ENCODE results near the gene PCDHGA4. TPM values are rescaled to one million over a fixed set of nuclear protein-coding genes. Genes with fewer than 3 reads are reported as not detected.
"Not testable (repeated sequence)": the region's sequence is repeated elsewhere in the genome, so short reads cannot be mapped to it uniquely, and the experiment has no call there.

PCDHGA4 gene
- total RNA-seq, 2 donors from 2014 or later = 4.7 to 5.5 TPM

DNA sequence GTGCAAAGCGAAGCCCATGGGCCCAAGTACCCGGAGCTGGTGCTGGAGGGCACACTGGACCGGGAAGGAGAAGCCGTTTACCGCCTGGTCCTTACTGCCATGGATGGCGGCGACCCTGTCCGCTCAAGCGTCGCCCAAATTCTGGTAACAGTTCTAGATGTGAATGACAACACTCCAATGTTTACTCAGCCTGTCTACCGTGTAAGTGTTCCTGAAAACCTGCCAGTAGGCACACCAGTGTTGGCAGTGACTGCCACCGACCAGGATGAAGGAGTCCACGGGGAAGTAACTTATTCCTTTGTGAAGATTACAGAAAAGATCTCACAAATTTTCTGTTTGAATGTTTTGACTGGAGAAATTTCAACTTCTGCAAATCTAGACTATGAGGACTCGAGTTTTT lies 19.8 kb downstream of the PCDHGA4 start:
- intact Hi-C loops (cut with DNase I) = no loop called here
- no peak for DNase-seq (ENCODE audit: low spot score)

DNA sequence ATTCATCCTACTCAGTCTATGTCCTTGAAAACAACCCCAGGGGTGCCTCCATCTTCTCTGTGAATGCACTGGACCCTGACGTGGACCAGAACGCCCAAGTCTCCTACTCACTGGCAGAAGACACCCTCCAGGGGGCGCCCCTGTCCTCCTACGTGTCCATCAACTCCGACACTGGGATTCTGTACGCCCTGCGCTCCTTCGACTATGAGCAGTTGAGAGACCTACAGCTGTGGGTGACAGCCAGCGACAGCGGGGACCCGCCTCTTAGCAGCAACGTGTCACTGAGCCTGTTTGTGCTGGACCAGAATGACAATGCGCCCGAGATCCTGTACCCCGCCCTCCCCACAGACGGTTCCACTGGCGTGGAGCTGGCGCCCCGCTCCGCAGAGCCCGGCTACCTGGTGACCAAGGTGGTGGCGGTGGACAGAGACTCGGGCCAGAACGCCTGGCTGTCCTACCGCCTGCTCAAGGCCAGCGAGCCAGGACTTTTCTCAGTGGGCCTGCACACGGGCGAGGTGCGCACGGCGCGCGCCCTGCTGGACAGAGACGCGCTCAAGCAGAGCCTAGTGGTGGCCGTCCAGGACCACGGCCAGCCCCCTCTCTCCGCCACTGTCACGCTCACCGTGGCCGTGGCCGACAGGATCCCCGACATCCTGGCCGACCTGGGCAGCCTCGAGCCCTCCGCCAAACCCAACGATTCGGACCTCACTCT lies 20.8 kb downstream of the PCDHGA4 start:
- DNase-seq (ENCODE audit: low spot score); intact Hi-C loops (cut with DNase I): not testable (repeated sequence)

DNA sequence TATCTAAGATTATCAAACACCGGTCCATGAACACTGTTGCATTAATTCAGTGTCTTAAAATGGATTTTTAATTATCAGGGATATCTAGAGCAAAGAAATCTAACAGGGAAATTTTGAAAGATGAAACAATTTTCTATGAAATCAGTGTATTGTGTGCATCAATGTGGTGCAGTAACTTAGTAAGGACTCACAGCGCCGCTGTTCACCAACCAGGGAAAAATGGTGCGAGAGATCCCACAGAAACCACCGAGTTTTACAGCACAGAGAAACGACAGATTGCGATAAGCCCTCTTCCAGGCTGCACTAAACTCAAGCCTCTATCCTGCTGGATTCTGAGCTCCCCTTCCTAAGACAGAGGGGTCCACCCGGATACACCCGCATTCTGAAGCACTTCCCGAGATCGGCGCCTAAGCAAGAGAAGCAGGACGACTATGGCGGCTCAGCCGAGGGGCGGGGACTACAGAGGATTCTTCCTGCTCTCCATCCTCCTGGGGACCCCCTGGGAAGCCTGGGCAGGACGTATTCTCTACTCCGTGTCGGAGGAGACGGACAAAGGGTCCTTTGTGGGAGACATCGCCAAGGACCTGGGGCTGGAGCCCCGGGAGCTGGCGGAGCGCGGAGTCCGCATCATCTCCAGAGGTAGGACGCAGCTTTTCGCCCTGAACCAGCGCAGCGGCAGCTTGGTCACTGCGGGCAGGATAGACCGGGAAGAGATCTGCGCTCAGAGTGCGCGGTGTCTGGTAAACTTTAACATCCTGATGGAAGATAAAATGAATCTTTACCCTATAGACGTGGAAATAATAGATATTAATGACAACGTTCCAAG lies 27.9 kb downstream of the PCDHGA4 start, which contains the start of gene PCDHGA7:
PCDHGA7 (plus strand) TSS at position 274 of the 826 bp plus-strand sequence; CDS start at position 432, 158 bp downstream.
- intact Hi-C loops (cut with DNase I) = no loop called here
- DNase-seq (ENCODE audit: low spot score) = no peak

DNA sequence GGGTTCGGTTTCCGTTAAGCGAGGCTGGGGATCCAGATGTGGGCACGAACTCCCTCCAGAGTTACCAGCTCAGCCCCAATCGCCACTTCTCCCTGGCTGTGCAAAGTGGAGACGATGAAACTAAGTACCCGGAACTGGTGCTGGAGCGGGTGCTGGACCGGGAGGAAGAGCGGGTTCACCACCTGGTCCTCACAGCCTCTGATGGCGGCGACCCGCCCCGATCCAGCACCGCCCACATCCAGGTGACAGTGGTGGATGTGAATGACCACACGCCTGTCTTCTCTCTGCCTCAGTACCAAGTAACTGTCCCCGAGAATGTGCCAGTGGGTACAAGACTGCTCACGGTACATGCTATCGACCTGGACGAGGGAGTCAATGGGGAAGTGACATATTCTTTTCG lies 28.5 kb downstream of the PCDHGA4 start:
- no peak for DNase-seq (ENCODE audit: low spot score)
- intact Hi-C loops (cut with DNase I) = no loop called here

DNA sequence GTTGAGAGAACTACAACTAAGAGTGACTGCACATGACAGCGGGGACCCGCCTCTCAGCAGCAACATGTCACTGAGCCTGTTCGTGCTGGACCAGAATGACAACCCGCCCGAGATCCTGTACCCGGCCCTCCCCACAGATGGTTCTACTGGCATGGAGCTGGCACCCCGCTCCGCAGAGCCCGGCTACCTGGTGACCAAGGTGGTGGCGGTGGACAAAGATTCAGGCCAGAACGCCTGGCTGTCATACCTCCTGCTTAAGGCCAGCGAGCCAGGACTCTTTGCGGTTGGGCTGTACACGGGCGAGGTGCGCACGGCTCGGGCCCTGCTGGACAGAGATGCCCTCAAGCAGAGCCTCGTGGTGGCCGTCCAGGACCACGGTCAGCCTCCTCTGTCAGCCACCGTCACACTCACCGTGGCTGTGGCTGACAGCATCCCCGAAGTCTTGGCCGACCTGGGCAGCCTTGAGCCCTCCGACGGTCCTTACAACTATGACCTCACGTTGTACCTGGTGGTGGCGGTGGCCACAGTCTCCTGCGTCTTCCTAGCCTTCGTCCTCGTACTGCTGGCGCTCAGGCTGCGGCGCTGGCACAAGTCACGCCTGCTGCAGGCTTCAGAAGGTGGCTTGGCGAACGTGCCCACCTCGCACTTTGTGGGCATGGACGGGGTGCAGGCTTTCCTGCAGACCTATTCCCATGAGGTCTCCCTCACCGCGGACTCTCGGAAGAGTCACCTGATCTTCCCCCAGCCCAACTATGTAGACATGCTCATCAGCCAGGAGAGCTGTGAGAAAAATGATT lies 29.8 kb downstream of the PCDHGA4 start:
- no peak for DNase-seq (ENCODE audit: low spot score)

DNA sequence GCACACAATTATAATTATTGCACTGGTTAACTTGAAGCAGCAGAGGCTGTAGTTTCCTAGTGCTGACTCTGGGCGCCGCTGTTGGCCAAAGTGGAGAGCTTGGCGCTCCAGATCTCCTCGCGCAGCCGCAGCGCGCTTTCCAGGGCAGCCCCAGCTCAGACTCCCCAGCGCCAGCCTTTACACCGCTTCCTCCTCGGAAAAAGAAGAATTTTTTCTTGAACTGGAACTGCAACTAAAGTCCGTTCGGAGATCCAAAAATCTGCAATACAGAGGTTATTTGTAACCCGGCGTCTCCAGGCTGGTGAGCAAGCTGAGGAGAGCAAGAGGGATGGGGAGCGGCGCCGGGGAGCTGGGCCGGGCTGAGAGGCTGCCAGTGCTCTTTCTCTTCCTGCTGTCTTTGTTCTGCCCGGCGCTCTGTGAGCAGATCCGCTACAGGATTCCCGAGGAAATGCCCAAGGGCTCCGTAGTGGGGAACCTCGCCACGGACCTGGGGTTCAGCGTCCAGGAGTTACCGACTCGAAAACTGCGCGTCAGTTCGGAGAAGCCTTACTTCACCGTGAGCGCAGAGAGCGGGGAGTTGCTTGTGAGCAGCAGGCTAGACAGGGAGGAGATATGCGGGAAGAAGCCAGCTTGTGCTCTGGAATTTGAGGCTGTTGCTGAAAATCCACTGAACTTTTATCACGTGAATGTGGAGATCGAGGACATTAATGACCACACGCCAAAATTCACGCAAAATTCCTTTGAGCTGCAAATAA lies 32.9 kb downstream of the PCDHGA4 start, which contains the start of gene PCDHGB4:
PCDHGB4 (plus strand) TSS at position 142 of the 755 bp plus-strand sequence; CDS start at position 329, 187 bp downstream.
- intact Hi-C loops (cut with DNase I); DNase-seq (ENCODE audit: low spot score): not testable (repeated sequence)

More for the DNA sequence above, 29.8 kb downstream of the PCDHGA4 start:
- intact Hi-C loops (cut with DNase I) = no loop called here

DNA sequence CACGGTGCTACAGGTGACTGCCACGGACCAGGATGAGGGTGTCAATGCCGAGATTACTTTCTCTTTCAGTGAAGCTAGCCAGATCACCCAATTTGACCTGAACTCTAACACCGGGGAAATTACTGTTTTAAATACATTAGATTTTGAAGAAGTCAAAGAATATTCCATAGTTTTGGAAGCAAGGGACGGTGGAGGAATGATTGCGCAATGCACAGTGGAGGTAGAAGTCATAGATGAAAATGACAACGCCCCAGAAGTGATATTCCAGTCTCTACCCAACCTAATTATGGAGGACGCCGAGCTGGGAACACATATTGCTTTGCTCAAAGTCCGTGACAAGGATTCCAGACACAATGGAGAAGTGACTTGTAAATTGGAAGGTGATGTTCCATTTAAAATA lies 33.8 kb downstream of the PCDHGA4 start:
- DNase-seq (ENCODE audit: low spot score) = no peak
- intact Hi-C loops (cut with DNase I) = no loop called here

DNA sequence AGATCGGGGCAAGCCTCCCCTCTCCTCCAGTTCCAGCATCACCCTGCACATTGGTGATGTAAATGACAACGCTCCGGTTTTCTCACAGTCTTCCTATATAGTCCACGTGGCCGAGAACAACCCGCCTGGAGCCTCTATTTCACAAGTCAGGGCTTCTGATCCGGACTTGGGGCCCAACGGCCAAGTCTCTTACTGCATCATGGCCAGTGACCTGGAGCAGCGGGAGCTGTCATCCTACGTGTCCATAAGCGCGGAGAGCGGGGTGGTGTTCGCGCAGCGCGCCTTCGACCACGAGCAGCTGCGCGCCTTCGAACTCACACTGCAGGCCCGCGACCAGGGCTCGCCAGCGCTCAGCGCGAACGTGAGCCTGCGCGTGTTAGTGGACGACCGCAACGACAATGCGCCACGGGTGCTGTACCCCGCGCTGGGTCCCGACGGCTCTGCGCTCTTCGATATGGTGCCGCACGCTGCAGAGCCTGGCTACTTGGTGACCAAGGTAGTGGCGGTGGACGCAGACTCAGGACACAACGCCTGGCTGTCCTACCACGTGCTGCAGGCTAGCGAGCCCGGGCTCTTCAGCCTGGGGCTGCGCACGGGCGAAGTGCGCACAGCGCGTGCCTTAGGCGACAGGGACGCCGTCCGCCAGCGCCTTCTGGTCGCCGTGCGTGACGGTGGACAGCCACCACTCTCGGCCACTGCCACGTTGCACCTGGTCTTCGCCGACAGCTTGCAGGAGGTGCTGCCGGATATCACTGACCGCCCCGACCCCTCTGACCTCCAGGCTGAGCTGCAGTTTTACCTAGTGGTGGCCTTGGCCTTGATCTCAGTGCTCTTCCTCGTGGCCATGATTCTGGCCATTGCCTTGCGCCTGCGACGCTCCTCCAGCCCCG lies 34.6 kb downstream of the PCDHGA4 start:
- intact Hi-C loops (cut with DNase I) = no loop called here
- no peak for DNase-seq (ENCODE audit: low spot score)

DNA sequence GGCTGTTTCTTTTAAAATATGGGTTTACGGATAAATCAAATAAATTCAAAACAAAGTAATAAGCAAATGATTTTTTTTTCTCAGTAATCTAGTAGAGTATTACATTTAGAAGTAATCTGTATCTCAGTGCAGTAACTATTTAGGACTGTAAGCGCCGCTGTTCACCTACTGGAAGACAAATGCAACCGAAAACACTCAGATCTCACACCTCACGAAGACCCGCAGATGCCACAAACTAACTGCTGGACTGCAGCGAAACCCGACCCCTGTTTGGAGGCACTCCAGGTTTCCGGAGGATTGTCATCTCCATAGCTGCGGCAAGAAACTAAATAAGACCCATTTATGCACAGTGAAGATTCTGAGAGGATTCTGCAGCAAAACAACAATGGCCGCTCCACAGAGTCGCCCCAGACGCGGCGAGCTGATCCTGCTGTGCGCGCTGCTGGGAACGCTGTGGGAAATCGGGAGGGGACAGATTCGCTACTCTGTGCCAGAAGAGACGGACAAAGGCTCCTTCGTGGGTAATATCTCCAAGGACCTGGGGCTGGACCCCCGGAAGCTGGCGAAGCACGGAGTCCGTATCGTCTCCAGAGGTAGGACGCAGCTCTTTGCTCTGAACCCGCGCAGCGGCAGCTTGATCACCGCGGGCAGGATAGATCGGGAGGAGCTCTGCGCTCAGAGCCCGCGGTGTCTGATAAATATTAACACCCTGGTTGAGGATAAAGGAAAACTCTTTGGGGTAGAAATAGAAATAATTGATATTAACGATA lies 37.8 kb downstream of the PCDHGA4 start, which contains the start of gene PCDHGA8:
PCDHGA8 (plus strand) TSS at position 205 of the 770 bp plus-strand sequence; CDS start at position 386, 181 bp downstream.
- no peak for DNase-seq (ENCODE audit: low spot score)
- intact Hi-C loops (cut with DNase I) = no loop called here

DNA sequence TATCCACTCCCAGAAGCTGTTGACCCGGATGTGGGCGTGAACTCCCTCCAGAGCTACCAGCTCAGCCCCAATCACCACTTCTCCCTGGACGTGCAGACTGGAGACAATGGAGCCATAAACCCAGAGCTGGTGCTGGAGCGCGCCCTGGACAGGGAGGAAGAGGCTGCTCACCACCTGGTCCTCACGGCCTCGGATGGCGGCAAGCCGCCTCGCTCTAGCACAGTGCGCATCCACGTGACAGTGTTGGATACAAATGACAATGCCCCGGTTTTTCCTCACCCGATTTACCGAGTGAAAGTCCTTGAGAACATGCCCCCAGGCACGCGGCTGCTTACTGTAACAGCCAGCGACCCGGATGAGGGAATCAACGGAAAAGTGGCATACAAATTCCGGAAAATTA lies 38.4 kb downstream of the PCDHGA4 start:
- intact Hi-C loops (cut with DNase I) = no loop called here
- DNase-seq (ENCODE audit: low spot score) = no peak

DNA sequence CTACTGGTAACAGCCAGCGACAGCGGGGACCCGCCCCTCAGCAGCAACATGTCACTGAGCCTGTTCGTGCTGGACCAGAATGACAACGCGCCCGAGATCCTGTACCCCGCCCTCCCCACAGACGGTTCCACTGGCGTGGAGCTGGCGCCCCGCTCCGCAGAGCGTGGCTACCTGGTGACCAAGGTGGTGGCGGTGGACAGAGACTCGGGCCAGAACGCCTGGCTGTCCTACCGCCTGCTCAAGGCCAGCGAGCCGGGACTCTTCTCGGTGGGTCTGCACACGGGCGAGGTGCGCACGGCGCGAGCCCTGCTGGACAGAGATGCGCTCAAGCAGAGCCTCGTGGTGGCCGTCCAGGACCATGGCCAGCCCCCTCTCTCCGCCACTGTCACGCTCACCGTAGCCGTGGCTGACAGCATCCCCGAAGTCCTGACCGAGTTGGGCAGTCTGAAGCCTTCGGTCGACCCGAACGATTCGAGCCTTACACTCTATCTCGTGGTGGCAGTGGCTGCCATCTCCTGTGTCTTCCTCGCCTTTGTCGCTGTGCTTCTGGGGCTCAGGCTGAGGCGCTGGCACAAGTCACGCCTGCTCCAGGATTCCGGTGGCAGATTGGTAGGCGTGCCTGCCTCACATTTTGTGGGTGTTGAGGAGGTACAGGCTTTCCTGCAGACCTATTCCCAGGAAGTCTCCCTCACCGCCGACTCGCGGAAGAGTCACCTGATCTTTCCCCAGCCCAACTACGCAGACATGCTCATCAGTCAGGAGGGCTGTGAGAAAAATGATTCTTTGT lies 39.8 kb downstream of the PCDHGA4 start:
- intact Hi-C loops (cut with DNase I); DNase-seq (ENCODE audit: low spot score): not testable (repeated sequence)

DNA sequence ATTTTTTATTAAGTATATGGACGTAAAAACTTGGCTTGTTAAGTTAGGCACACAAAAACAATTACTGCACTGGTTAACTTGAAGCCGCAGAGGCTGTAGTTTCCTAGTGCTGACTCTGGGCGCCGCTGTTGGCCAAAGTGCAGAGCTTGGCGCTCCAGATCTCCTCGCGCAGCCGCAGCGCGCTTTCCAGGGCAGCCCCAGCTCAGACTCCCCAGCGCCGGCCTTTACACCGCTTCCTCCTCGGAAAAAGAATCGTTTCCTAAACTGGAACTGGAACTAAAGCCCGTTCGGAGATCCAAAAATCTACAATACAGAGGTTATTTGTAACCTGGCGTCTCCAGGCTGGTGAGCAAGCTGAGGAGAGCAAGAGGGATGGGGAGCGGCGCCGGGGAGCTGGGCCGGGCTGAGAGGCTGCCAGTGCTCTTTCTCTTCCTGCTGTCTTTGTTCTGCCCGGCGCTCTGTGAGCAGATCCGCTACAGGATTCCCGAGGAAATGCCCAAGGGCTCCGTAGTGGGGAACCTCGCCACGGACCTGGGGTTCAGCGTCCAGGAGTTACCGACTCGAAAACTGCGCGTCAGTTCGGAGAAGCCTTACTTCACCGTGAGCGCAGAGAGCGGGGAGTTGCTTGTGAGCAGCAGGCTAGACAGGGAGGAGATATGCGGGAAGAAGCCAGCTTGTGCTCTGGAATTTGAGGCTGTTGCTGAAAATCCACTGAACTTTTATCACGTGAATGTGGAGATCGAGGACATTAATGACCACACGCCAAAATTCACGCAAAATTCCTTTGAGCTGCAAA lies 43.1 kb downstream of the PCDHGA4 start, which contains the start of gene PCDHGB5:
PCDHGB5 (plus strand) TSS at position 192 of the 796 bp plus-strand sequence; CDS start at position 373, 181 bp downstream.
- intact Hi-C loops (cut with DNase I) = not testable (repeated sequence)
- peak; percentile 54 for DNase-seq (ENCODE audit: low spot score)

DNA sequence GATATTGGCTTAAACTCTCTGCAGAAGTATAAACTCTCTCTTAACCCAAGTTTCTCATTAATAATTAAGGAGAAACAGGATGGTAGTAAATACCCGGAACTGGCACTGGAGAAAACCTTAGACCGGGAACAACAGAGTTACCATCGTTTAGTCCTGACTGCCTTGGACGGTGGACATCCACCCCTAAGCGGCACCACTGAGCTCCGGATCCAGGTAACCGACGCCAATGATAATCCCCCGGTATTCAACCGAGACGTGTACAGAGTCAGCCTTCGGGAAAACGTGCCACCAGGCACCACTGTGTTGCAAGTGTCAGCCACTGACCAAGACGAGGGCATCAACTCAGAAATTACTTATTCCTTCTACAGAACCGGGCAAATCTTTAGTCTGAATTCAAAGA lies 43.8 kb downstream of the PCDHGA4 start:
- intact Hi-C loops (cut with DNase I) = no loop called here
- no peak for DNase-seq (ENCODE audit: low spot score)

DNA sequence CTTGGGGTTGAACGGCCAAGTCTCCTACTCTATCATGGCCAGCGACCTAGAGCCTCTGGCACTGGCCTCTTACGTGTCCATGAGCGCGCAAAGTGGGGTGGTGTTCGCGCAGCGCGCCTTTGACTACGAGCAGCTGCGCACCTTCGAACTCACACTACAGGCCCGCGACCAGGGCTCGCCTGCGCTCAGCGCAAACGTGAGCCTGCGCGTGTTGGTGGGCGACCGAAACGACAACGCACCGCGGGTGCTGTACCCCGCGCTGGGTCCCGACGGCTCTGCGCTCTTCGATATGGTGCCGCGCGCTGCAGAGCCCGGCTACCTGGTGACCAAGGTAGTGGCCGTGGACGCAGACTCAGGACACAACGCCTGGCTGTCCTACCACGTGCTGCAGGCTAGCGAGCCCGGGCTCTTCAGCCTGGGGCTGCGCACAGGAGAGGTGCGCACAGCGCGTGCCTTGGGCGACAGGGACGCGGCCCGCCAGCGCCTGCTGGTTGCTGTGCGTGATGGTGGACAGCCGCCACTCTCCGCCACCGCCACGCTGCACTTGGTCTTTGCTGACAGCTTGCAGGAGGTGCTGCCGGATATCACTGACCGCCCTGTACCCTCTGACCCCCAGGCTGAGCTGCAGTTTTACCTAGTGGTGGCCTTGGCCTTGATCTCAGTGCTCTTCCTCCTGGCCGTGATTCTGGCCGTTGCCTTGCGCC lies 44.9 kb downstream of the PCDHGA4 start:
- peak; percentile 74 for DNase-seq (ENCODE audit: low spot score)
- intact Hi-C loops (cut with DNase I) = no loop called here

All from posterior vena cava (tissue), 2 donors.